Retinal pigment epithelial cell (primary cell): ENCODE measurements around the gene DIS3L2.

Experiments
- DNase-seq: peaks from one replicate; pipeline ENCODE4 v3.0.0-alpha.2; 2010; ENCODE audit warnings: low read depth
- H3K4me3 ChIP-seq: 2 replicates; pipeline ENCODE4 v1.5.1; 2011; ENCODE audit warnings: mild to moderate bottlenecking, low read length, control low read depth, moderate library complexity
- TF ChIP-seq, protein P1 (sequence below): conservative IDR thresholded peaks from 2 replicates; pipeline ENCODE4 v1.5.1; 2011; ENCODE audit warnings: low read depth, low read length, control low read depth, inconsistent platforms

DIS3L2 gene

DNA sequence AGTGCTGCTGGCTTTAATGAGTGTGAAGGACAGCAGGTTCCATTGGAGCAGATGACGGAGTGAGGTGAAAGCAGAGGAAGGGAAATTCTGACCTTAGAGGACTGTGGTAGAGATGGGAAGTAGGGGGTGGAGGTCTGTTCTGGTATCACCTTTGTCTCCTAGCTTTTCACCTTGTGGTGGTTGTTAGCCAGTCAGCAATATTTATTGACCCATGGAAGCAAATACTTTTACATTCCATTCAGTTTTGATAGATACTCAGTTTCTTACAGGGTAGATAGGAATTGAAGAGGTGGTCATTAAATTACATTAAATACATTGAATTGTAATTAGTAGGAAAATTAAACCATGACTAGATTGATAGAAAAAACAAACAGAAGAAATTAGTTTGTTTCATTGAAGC is 180.1 kb downstream of the DIS3L2 start:
- TF ChIP-seq, protein P1, sequence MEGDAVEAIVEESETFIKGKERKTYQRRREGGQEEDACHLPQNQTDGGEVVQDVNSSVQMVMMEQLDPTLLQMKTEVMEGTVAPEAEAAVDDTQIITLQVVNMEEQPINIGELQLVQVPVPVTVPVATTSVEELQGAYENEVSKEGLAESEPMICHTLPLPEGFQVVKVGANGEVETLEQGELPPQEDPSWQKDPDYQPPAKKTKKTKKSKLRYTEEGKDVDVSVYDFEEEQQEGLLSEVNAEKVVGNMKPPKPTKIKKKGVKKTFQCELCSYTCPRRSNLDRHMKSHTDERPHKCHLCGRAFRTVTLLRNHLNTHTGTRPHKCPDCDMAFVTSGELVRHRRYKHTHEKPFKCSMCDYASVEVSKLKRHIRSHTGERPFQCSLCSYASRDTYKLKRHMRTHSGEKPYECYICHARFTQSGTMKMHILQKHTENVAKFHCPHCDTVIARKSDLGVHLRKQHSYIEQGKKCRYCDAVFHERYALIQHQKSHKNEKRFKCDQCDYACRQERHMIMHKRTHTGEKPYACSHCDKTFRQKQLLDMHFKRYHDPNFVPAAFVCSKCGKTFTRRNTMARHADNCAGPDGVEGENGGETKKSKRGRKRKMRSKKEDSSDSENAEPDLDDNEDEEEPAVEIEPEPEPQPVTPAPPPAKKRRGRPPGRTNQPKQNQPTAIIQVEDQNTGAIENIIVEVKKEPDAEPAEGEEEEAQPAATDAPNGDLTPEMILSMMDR = no peak
- no peak overlapping the region for H3K4me3 ChIP-seq
- no peak for DNase-seq

GRCh38 chr2:232142049-232142448 is 180.5 kb downstream of the DIS3L2 start:
- no peak for DNase-seq
- TF ChIP-seq, protein P1 = peak; percentile 82
- H3K4me3 ChIP-seq = no peak overlapping the region

DNA sequence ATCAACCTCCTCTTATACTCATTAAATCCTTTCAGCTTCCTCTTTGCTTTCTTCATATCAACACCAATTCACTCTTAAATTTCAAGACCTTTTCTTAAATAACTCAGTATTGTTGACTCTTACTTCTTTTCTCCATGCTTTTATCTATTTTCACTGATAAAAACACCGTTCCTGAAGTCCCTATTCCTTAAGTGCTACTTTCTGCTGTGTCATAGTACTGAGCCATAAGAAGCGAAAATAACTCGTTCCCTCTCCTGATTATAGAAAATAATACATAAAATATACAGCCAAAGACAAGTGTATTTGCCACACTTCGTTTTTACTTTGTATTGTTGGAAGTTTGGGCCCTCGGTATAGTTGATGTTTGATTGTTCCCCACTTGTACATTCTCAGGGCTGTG is 181.0 kb downstream of the DIS3L2 start:
- TF ChIP-seq, protein P1 = no peak
- H3K4me3 ChIP-seq = no peak overlapping the region
- no peak for DNase-seq

GRCh38 chr2:232146294-232146693 is 184.8 kb downstream of the DIS3L2 start:
- H3K4me3 ChIP-seq = no peak overlapping the region
- no peak for DNase-seq
- TF ChIP-seq, protein P1 = no peak

DNA sequence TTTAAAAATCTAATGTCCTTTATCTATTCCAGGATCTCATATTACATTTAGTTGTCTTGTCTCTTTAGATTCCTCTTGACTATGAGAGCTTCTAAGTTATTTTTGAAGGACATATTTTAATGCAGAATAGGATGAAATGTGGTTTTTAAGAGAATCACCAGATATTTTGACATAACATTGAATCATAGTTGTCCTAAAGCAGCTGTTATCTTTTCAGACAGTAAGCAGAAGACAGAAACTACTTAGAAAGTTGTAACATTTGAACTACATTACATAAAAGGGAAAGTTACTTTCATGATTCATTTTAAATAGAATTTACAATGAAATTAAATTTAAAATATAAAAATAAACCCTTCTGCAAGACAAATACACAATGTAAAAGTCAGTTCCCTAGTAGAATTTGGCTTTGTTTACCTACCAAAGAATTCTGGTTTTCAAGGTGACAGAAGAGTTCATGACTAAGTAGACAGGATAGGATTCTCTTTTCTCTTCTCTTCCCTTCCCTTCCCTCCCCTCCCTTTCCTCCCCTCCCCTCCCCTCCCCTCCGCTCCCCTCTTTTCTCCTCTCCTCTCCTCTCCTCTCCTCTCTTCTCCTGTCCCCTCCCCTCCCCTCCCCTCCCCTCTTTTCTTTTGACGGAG is 186.0 kb downstream of the DIS3L2 start:
- no peak for DNase-seq
- TF ChIP-seq, protein P1 = no peak
- H3K4me3 ChIP-seq = no peak overlapping the region

- H3K4me3 ChIP-seq = no peak overlapping the region
- DNase-seq = no peak
- TF ChIP-seq, protein P1 = no peak
Observed at GRCh38 chr2:232162187-232162586, 200.7 kb downstream of the DIS3L2 start.

DNA sequence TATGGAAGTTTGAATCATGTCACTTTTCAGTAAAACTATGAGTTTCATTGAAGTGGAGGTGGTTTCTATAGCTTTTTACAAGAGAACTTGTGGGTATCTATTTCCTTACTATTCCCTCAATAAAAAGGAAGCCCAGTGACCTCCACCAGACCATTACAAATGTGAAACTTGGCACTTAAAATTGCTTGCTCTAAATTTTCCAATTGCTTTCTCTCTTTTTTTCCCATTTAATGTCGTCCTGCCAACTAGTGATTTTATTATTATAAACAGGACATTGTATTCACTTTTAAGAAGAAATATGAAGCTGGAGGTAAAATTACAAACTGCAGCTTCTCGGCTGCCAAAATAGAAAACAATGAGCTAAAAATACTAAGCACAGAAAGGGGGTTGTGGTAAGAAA is 208.9 kb downstream of the DIS3L2 start:
- no peak overlapping the region for H3K4me3 ChIP-seq
- TF ChIP-seq, protein P1 = no peak
- no peak for DNase-seq
